ENCODE results near the gene CNDP2. TPM values are rescaled to one million over a fixed set of nuclear protein-coding genes. Genes with fewer than 3 reads are reported as not detected.

The CNDP2 gene
- total RNA-seq, 1 donor from 2014 or later = 198 TPM

DNA sequence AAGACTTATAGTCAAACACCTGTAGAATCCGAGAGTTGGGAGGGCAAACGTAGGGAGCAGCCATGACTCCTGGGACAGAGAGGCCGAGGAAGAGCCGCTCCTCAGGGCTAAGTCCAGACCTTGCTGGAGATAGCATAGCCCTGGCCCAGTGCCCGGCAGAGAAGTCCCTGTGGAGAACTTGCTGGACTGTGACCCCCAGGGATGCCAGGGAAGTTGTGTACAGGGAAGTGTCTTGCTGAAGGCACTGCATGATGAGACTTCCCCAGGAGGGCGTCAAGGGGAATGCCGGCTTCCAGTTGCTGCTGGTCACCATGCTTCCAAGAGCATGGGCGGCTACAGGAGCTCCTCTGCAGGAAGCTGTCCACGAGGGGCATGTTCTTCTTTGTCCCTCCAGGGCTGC lies 29.6 kb downstream of the CNDP2 start:
- no peaks in the 10 kb centered on the region for H3K27me3 Mint-ChIP-seq (ENCODE audit: low read depth)
- H3K36me3 Mint-ChIP-seq = peaks cover 26% of the 10 kb centered on the region
- no peak for DNase-seq (ENCODE audit: low spot score in 2 of 2, unreplicated experiment in 2 of 2)
- no peak overlapping the region for H3K4me3 Mint-ChIP-seq
- peak overlapping the region; percentile 62 for H3K27ac Mint-ChIP-seq
- TF ChIP-seq, protein P1, sequence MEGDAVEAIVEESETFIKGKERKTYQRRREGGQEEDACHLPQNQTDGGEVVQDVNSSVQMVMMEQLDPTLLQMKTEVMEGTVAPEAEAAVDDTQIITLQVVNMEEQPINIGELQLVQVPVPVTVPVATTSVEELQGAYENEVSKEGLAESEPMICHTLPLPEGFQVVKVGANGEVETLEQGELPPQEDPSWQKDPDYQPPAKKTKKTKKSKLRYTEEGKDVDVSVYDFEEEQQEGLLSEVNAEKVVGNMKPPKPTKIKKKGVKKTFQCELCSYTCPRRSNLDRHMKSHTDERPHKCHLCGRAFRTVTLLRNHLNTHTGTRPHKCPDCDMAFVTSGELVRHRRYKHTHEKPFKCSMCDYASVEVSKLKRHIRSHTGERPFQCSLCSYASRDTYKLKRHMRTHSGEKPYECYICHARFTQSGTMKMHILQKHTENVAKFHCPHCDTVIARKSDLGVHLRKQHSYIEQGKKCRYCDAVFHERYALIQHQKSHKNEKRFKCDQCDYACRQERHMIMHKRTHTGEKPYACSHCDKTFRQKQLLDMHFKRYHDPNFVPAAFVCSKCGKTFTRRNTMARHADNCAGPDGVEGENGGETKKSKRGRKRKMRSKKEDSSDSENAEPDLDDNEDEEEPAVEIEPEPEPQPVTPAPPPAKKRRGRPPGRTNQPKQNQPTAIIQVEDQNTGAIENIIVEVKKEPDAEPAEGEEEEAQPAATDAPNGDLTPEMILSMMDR (IDR thresholded peaks at IDR 0.05; ENCODE audit: unreplicated experiment) = no peak
- peaks cover 33% of the 10 kb centered on the region for H3K9me3 Mint-ChIP-seq
- peaks cover 31% of the 10 kb centered on the region for H3K4me1 Mint-ChIP-seq

DNA sequence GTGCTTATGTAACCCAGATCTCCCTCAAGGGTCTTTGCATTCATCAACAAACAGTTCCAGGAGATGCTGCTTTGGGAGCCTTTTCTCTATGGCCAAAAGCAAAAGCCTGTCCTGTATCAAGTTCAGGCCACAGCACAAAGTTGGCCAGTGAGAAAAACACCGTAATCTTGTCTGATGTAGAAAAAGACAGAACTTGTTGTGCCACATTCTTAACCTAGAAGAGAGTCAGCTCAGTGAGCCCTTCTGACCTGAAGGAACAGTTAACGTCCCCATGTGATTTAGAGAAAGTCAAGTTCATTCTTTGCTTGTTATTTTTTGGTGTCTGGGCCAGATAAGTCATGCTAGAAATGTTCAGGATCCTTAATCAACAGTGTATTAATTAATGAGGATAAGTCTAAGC lies 30.3 kb downstream of the CNDP2 start:
- H3K4me1 Mint-ChIP-seq = peaks cover 36% of the 10 kb centered on the region
- H3K9me3 Mint-ChIP-seq = peaks cover 26% of the 10 kb centered on the region
- H3K36me3 Mint-ChIP-seq = peaks cover 18% of the 10 kb centered on the region
- DNase-seq (ENCODE audit: low spot score in 2 of 2, unreplicated experiment in 2 of 2) = no peak
- no peak overlapping the region for H3K4me3 Mint-ChIP-seq
- peak overlapping the region; percentile 62 for H3K27ac Mint-ChIP-seq
- no peaks in the 10 kb centered on the region for H3K27me3 Mint-ChIP-seq (ENCODE audit: low read depth)
- TF ChIP-seq, protein P1 (IDR thresholded peaks at IDR 0.05; ENCODE audit: unreplicated experiment) = no peak

DNA sequence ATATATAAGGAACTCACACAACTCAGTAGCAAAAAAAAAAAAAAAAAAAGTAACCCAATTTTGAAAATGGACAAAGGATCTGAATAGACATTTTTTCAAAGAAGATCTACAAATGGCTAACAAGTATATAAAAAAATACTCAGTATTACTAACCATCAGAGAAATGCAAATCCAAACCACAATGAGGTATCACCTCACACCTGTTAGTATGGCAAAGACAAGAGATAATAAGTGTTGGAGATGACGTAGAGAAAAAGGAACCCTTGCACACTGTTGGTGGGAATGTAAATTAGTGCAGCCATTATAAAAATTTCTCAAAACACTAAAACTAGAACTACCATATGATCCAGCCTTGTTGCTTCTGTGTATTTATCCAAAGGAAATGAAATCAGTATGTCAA lies 32.3 kb downstream of the CNDP2 start:
- TF ChIP-seq, protein P1 (IDR thresholded peaks at IDR 0.05; ENCODE audit: unreplicated experiment) = no peak
- H3K27me3 Mint-ChIP-seq (ENCODE audit: low read depth) = no peaks in the 10 kb centered on the region

DNA sequence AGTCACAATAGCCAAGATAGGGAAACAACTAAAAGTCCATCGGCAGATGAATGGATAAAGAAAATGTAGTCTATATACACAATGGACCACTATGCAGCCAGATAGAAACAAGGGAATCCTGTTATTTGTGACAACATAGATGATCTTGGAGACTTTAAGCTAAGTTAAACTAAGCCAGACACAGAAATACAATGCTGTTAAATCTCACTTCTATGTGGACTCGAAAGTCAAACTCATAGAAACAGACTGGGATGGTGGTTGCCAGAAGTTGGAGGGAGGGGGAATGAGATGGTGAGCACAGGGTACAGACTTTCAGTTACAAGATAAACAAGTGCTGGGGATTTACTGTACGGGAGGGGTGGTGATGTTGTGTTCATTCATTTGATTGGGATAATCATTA lies 32.8 kb downstream of the CNDP2 start:
- no peak for DNase-seq (ENCODE audit: low spot score in 2 of 2, unreplicated experiment in 2 of 2)
- H3K27me3 Mint-ChIP-seq (ENCODE audit: low read depth) = no peaks in the 10 kb centered on the region
- peaks cover 19% of the 10 kb centered on the region for H3K9me3 Mint-ChIP-seq
- H3K36me3 Mint-ChIP-seq = no peaks in the 10 kb centered on the region
- no peak overlapping the region for H3K4me3 Mint-ChIP-seq
- TF ChIP-seq, protein P1 (IDR thresholded peaks at IDR 0.05; ENCODE audit: unreplicated experiment) = no peak
- H3K27ac Mint-ChIP-seq = no peak overlapping the region
- H3K4me1 Mint-ChIP-seq = peaks cover 32% of the 10 kb centered on the region

More for the DNA sequence above, 32.3 kb downstream of the CNDP2 start:
- Mint-ChIP-seq H3K4me1 (peaks cover 36% of the 10 kb centered on the region), H3K27ac (no peak overlapping the region), H3K9me3 (peaks cover 19% of the 10 kb centered on the region), H3K4me3 (no peak overlapping the region), H3K36me3 (peaks cover 2% of the 10 kb centered on the region)
- no peak for DNase-seq (ENCODE audit: low spot score in 2 of 2, unreplicated experiment in 2 of 2)

DNA sequence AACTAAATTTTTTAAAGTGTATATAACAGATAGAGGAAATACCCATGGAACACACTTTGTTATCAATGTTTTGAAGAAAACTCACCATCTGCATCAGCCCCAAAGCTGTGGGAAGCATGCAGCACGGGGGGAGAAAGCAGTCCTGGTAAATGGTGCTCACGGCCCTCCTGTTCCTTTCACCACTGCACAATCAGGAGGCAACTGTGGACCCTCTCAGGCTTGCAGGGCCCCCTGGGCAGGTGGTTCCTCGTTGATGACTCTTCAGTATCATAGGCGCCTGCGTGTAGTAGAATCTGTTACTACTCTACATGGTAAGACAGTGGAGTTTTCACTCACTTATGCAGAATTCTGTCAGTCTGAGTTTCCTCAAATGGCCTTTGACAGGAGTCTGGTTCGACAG lies 33.2 kb downstream of the CNDP2 start:
- H3K27me3 Mint-ChIP-seq (ENCODE audit: low read depth) = no peaks in the 10 kb centered on the region
- H3K36me3 Mint-ChIP-seq = no peaks in the 10 kb centered on the region
- TF ChIP-seq, protein P1 (IDR thresholded peaks at IDR 0.05; ENCODE audit: unreplicated experiment) = no peak
- no peak overlapping the region for H3K4me3 Mint-ChIP-seq
- H3K9me3 Mint-ChIP-seq = peaks cover 19% of the 10 kb centered on the region
- DNase-seq (ENCODE audit: low spot score in 2 of 2, unreplicated experiment in 2 of 2) = no peak
- H3K4me1 Mint-ChIP-seq = peaks cover 28% of the 10 kb centered on the region
- no peak overlapping the region for H3K27ac Mint-ChIP-seq

Data from mesothelial cell of epicardium (in vitro differentiated cells).